Fibroblast of lung (primary cell): Measurements from ENCODE around the gene TANGO6. TPM values are rescaled to one million over a fixed set of nuclear protein-coding genes. Genes with fewer than 3 reads are reported as not detected.

Experiments used
- DNase-seq, 2 donors: peaks; one replicate each; pipeline versions ENCODE4 v3.0.0 to v3.0.0-alpha.2; 2010; ENCODE audit warnings: low read depth in 2 of 2
- H2AFZ ChIP-seq: 2 replicates; pipeline ENCODE4 v1.5.1; 2012; ENCODE audit warnings: low read length, control low read depth, inconsistent platforms
- H3K27ac ChIP-seq: 2 replicates; pipeline ENCODE4 v1.5.1; 2011; ENCODE audit warnings: low read length, control low read depth; ENCODE audit not compliant: insufficient read depth
- H3K27me3 ChIP-seq: 2 replicates; pipeline ENCODE4 v1.5.1; 2011; ENCODE audit warnings: mild to moderate bottlenecking, low read length; ENCODE audit not compliant: control insufficient read depth, insufficient read depth
- H3K36me3 ChIP-seq: 2 replicates; pipeline ENCODE4 v1.5.1; 2011; ENCODE audit warnings: low read length; ENCODE audit not compliant: control insufficient read depth, insufficient read depth
- H3K4me1 ChIP-seq: 2 replicates; pipeline ENCODE4 v1.5.1; 2011; ENCODE audit warnings: low read length; ENCODE audit not compliant: control insufficient read depth, insufficient read depth; ENCODE audit errors: extremely low read depth
- H3K4me2 ChIP-seq: 2 replicates; pipeline ENCODE4 v1.5.1; 2011; ENCODE audit warnings: low read length, control low read depth; ENCODE audit not compliant: insufficient read depth; ENCODE audit errors: extremely low read depth
- H3K4me3 ChIP-seq, 4 experiments: fragments of 200-600 bp in 1 of 4; sonication (generic) in 1 of 4; replicated peaks in 1 of 4; 2 replicates each; pipeline ENCODE4 v1.5.1; 2011 to 2016; ENCODE audit warnings: low read length in 4 of 4, low read depth in 3 of 4, mild to moderate bottlenecking in 3 of 4, control low read depth in 2 of 4, inconsistent platforms in 1 of 4, mixed read lengths in 1 of 4; ENCODE audit not compliant: insufficient read depth in 1 of 4; ENCODE audit errors: control extremely low read depth in 1 of 4
- H3K79me2 ChIP-seq: 2 replicates; pipeline ENCODE4 v1.5.1; 2012; ENCODE audit warnings: mild to moderate bottlenecking, low read length, inconsistent platforms; ENCODE audit not compliant: control insufficient read depth, insufficient read depth
- H3K9ac ChIP-seq: 2 replicates; pipeline ENCODE4 v1.5.1; 2011; ENCODE audit warnings: mild to moderate bottlenecking, low read length, control low read depth; ENCODE audit not compliant: insufficient read depth
- H3K9me3 ChIP-seq: 2 replicates; pipeline ENCODE4 v1.5.1; 2012; ENCODE audit warnings: low read depth, low read length; ENCODE audit not compliant: control insufficient read depth, insufficient read depth
- H4K20me1 ChIP-seq: 2 replicates; pipeline ENCODE4 v1.5.1; 2011; ENCODE audit warnings: low read length; ENCODE audit not compliant: control insufficient read depth, insufficient read depth; ENCODE audit errors: extremely low read depth
- EZH2 ChIP-seq: IDR thresholded peaks from 2 replicates; pipeline ENCODE4 v1.5.1; 2012; ENCODE audit warnings: low read length, control low read depth, mild to moderate bottlenecking; ENCODE audit errors: missing control alignments
- polyA plus RNA-seq, 2 donors: library from polyadenylated mRNA; depleted of rRNA in 1 of 2; stranded (reverse) in 1 of 2; unstranded in 1 of 2; fragments of >200 nt; gene quantifications; 2 replicates each; pipeline ENCODE4 v1.2.1, GENCODE V29; 2011 to 2012; ENCODE audit warnings: missing spikeins in 1 of 2
- total RNA-seq: library from RNA; depleted of rRNA; stranded (reverse); fragments of >200 nt; gene quantifications from 2 replicates; pipeline ENCODE4 v1.2.1, GENCODE V29; 2014
- TF ChIP-seq, protein P1 (sequence below), 2 donors: IDR thresholded peaks in 1 of 2; conservative IDR thresholded peaks in 1 of 2; 1 replicate in 1 of 2; 2 replicates in 1 of 2; pipeline ENCODE4 v1.5.1; 2011 to 2012; ENCODE audit warnings: low read length in 2 of 2, control low read depth in 1 of 2, inconsistent platforms in 1 of 2, low read depth in 1 of 2, mild to moderate bottlenecking in 1 of 2

TANGO6 gene
- total and polyA plus RNA-seq, 2 donors (not counting 1 experiment from before 2014, with no cell fraction given): 6.5 to 29.9 TPM

DNA sequence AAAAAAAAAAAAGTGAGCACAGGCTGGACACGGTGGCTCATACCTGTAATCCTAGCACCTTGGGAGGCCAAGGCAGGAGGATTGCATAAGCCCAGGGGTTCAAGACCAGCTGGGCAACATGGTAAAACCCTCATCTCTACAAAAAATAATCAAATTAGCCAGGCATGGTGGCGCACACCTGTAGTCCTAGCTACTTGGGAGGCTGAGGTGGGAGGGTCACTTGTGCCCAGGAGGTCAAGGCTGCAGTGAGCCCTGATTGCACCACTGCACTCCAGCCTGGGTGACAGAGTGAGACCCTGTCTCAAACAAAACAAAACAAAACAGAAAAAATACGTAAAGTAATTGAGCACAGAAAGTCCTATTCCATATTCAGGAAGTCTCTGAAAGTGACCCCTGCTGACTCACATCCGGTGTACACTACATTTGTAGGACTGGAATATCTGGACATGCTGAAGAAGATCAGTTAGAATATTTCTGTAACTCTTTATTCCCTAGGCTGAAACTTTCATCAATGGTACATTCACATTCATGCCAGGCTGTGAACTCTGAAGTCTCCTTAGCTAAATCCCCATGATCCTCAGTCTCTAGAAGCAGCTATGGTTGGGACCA is 196.1 kb downstream of the TANGO6 start:
- no peak overlapping the region for H3K27ac ChIP-seq
- H2AFZ ChIP-seq: no peak overlapping the region
- no peaks in the 10 kb centered on the region for H3K36me3 ChIP-seq
- no peaks in the 10 kb centered on the region for H3K79me2 ChIP-seq
- H3K4me1 ChIP-seq: no peaks in the 10 kb centered on the region
- no peaks in the 10 kb centered on the region for H4K20me1 ChIP-seq
- no peak overlapping the region for H3K4me3 ChIP-seq
- TF ChIP-seq EZH2: no peak
- TF ChIP-seq, protein P1, sequence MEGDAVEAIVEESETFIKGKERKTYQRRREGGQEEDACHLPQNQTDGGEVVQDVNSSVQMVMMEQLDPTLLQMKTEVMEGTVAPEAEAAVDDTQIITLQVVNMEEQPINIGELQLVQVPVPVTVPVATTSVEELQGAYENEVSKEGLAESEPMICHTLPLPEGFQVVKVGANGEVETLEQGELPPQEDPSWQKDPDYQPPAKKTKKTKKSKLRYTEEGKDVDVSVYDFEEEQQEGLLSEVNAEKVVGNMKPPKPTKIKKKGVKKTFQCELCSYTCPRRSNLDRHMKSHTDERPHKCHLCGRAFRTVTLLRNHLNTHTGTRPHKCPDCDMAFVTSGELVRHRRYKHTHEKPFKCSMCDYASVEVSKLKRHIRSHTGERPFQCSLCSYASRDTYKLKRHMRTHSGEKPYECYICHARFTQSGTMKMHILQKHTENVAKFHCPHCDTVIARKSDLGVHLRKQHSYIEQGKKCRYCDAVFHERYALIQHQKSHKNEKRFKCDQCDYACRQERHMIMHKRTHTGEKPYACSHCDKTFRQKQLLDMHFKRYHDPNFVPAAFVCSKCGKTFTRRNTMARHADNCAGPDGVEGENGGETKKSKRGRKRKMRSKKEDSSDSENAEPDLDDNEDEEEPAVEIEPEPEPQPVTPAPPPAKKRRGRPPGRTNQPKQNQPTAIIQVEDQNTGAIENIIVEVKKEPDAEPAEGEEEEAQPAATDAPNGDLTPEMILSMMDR (conservative IDR thresholded peaks at IDR 0.05 in 1 of 2, IDR thresholded peaks at IDR 0.05 in 1 of 2; ENCODE audit: low read depth in 1 of 2, low read length in 2 of 2): no peak
- no peaks in the 10 kb centered on the region for H3K27me3 ChIP-seq
- no peak overlapping the region for H3K9ac ChIP-seq
- H3K9me3 ChIP-seq: no peaks in the 10 kb centered on the region
- peak; percentile 22 to 52 for DNase-seq
- H3K4me2 ChIP-seq: no peak overlapping the region

GRCh38 chr16:69040144-69040909 is 197.0 kb downstream of the TANGO6 start:
- H3K9ac ChIP-seq: no peak overlapping the region
- no peak overlapping the region for H3K4me2 ChIP-seq
- no peaks in the 10 kb centered on the region for H3K79me2 ChIP-seq
- H3K36me3 ChIP-seq: no peaks in the 10 kb centered on the region
- DNase-seq: peak; percentile 42 to 73
- no peaks in the 10 kb centered on the region for H3K9me3 ChIP-seq
- H4K20me1 ChIP-seq: no peaks in the 10 kb centered on the region
- no peaks in the 10 kb centered on the region for H3K4me1 ChIP-seq
- H2AFZ ChIP-seq: no peak overlapping the region
- no peak overlapping the region for H3K4me3 ChIP-seq
- TF ChIP-seq EZH2: no peak
- TF ChIP-seq, protein P1 (conservative IDR thresholded peaks at IDR 0.05 in 1 of 2, IDR thresholded peaks at IDR 0.05 in 1 of 2; ENCODE audit: low read depth in 1 of 2, low read length in 2 of 2): no peak
- H3K27me3 ChIP-seq: no peaks in the 10 kb centered on the region
- no peak overlapping the region for H3K27ac ChIP-seq

DNA sequence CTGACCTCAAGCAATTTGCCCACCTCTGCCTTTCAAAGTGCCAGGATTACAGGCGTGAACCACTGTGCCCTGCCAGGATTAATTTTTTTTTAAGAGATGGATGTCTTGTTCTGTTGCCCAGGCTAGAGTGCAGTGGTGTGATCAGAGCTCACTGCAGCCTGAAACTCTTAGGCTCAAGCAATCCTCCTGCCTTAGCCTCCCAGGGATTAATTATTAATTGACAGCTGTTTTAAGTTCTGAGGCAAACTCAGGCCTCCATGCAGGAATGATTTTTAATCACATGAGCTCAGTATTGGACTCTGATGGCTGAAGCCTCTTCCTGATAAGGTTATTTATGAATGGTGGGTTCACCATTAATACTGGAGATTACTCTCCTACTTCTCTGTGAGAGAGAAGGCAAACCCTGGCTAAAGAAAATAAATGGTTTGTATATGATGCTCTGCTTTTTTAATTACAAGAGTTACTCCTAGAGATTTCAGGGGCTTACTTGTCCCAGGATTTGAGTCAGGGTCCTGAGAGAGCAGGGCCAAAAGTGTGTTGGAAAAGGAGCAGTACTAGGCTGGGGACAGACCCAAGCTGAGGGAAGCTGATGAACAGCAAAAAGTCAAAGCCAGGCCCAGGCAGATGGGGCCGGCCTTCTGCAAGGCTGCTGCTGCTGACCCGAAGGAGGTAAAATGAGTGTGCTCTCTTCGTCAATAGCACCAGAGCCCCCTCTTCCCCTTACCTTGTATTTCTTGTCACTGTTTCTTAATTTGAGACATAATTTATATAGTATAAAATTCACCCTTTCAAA is 205.2 kb downstream of the TANGO6 start:
- Histone ChIP-seq H3K9me3 (no peaks in the 10 kb centered on the region), H3K4me3 (no peak overlapping the region), H3K36me3 (no peaks in the 10 kb centered on the region), H3K9ac (no peak overlapping the region), H4K20me1 (no peaks in the 10 kb centered on the region), H3K4me2 (no peak overlapping the region), H3K79me2 (no peaks in the 10 kb centered on the region), H3K27me3 (no peaks in the 10 kb centered on the region), H3K27ac (no peak overlapping the region), H2AFZ (no peak overlapping the region), H3K4me1 (peaks cover 2% of the 10 kb centered on the region)
- no peak for TF ChIP-seq EZH2
- TF ChIP-seq, protein P1 (conservative IDR thresholded peaks at IDR 0.05 in 1 of 2, IDR thresholded peaks at IDR 0.05 in 1 of 2; ENCODE audit: low read depth in 1 of 2, low read length in 2 of 2): no peak
- no peak for DNase-seq
